Naive B cell (primary cell): ENCODE results near the gene CTIF. TPM values are rescaled to one million over a fixed set of nuclear protein-coding genes. Genes with fewer than 3 reads are reported as not detected.

Source experiments
- ATAC-seq, 2 donors: fragments of 150-1000 bp; cut with Tn5 transposase; 2 replicates each; pipeline ENCODE4 v1.10.0; 2021; ENCODE audit warnings: low read depth in 2 of 2, mild to moderate bottlenecking in 2 of 2, moderate library complexity in 2 of 2
- DNase-seq: peaks from one replicate; pipeline ENCODE4 v3.0.0; 2022
- H3K27ac Mint-ChIP-seq, 6 donors: one replicate each; pipeline ENCODE4 v1.8.0; 2020 to 2022; ENCODE audit warnings: mild to moderate bottlenecking in 6 of 6, mixed read lengths in 6 of 6, moderate library complexity in 5 of 6, inconsistent platforms in 2 of 6
- H3K27me3 Mint-ChIP-seq, 3 donors: one replicate each; pipeline ENCODE4 v1.8.0; 2021 to 2022; ENCODE audit warnings: mixed read lengths in 3 of 3, mild to moderate bottlenecking in 1 of 3
- H3K36me3 Mint-ChIP-seq, 2 donors: one replicate each; pipeline ENCODE4 v1.8.0; 2020 to 2022; ENCODE audit warnings: mixed read lengths in 2 of 2, inconsistent platforms in 1 of 2, mild to moderate bottlenecking in 1 of 2
- H3K4me1 Mint-ChIP-seq, 3 donors: one replicate each; pipeline ENCODE4 v1.8.0; 2020 to 2022; ENCODE audit warnings: mixed read lengths in 3 of 3, inconsistent platforms in 1 of 3, mild to moderate bottlenecking in 1 of 3, moderate library complexity in 1 of 3
- H3K4me3 Mint-ChIP-seq, 8 donors: one replicate each; pipeline ENCODE4 v1.8.0; 2020 to 2022; ENCODE audit warnings: mild to moderate bottlenecking in 8 of 8, mixed read lengths in 8 of 8, moderate library complexity in 8 of 8, inconsistent platforms in 2 of 8
- H3K9me3 Mint-ChIP-seq, 7 donors: one replicate each; pipeline ENCODE4 v1.8.0; 2020 to 2022; ENCODE audit warnings: mixed read lengths in 7 of 7, mild to moderate bottlenecking in 5 of 7, inconsistent platforms in 2 of 7, moderate library complexity in 1 of 7
- polyA plus RNA-seq, 6 donors: library from polyadenylated mRNA; unstranded; fragments of 300-500 nt; fragmentation: Illumina TruSeq; gene quantifications; one replicate each; pipeline ENCODE4 v1.2.3, GENCODE V29; 2021; ENCODE audit warnings: low read depth in 6 of 6

The CTIF gene
- polyA plus RNA-seq, 6 donors from 2014 or later: 0.29 to 1.1 (median 0.66) TPM; not detected in 2

DNA sequence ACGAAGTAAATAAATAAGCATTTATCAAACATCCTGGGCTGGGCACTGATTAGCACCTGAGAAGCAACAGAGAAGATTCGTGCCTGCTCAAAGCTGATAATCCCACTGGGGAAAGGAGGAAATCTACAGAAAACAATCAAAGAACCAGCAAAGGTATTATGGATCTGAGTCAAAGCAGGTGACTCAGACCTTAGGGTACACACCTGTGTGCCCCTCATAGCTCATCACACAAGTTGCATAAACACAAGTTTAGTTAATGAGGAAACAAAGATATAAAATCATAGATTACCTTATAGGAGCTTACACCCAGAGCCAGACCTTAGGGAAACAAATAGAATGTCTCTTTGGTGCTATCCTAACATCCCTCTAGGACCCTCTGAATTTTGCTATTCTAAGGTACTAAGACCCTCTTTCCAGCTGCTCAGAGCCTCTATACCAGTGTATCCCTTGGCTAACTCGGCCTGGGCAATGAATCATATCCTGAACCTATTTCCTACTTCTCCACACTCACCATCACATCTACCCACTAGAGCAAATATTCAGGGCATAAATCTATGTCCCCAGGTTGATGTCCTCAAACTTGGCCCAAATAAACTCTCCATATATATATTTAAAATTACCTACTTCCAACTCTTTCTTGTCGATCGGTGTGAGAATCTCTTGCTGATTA, 19.3 kb upstream of the CTIF start:
- DNase-seq: no peak
- Mint-ChIP-seq H3K4me3 (no peak overlapping the region), H3K27ac (no peak overlapping the region), H3K9me3 (peaks cover 0 to 5% (median 0%) of the 10 kb centered on the region in 7 donors), H3K36me3 (no peaks in the 10 kb centered on the region), H3K4me1 (no peaks in the 10 kb centered on the region), H3K27me3 (peaks cover 28 to 51% (median 43%) of the 10 kb centered on the region in 3 donors)
- ATAC-seq: no peak

DNA sequence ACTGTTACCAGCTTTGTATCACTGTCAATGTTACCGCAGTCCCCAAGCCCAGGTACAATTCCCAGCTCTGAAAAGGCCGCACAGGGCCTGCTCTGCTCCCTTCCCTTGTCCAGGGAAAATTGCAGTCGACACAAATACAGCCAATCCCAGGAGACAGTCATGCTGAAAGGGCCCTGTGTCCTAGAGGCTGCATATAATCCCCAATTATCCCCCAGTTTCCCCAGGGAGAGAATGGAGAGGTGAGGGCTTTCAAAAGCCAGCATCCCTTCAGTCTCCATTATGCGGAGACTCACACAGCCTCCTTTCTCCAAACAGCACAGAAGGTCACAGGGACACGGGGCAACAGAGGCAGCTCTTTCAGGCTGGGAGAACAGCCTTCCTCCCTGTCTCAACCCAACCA, 17.1 kb upstream of the CTIF start:
- Mint-ChIP-seq H3K36me3 (no peaks in the 10 kb centered on the region), H3K27me3 (peaks cover 35 to 53% (median 44%) of the 10 kb centered on the region in 3 donors), H3K4me1 (no peaks in the 10 kb centered on the region), H3K27ac (no peak overlapping the region), H3K9me3 (peaks cover 0 to 5% (median 0%) of the 10 kb centered on the region in 7 donors), H3K4me3 (no peak overlapping the region)
- DNase-seq: no peak
- no peak for ATAC-seq

DNA sequence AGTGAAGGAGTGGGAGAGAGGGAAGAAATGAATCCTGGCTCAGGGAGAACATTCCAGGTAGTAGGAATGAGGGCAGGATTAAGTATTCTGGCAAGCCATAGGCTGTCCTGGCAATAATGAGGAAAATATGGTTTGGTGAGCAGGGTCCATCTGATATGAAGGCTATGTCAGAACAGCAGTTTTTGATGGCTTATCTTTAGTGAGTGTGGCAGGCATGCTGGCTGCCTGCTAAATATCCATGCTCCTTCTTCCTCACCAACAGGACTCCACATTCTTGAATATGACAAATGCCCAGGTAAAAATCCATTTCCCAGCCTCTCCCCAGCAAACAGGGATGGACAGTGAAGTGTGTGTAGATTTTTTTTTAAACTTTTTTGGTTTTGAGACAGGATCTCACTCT, 13.2 kb upstream of the CTIF start:
- Mint-ChIP-seq H3K9me3 (peaks cover 0 to 5% (median 0%) of the 10 kb centered on the region in 7 donors), H3K4me3 (no peak overlapping the region), H3K27me3 (peaks cover 40 to 71% (median 66%) of the 10 kb centered on the region in 3 donors), H3K4me1 (no peaks in the 10 kb centered on the region), H3K36me3 (no peaks in the 10 kb centered on the region), H3K27ac (no peak overlapping the region)
- ATAC-seq: no peak
- DNase-seq: no peak

DNA sequence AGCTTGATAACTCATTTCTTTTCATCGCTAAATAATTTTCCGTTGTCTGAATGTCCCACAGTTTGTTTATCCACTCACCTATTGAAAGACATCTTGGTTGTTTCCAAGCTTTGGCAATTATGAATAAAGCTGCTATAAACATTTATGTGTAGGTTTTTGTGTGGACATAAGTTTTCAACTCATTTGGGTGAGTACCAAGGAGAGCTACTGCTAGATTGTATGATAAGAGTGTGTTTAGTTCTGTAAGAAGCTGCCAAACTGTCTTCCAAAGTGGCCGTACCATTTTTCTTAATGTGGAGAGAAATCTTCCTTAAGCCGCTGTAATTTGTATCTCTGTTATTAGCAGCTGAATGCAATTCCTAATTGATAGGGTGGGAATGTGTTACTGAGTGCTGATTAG, 11.4 kb upstream of the CTIF start:
- DNase-seq (no peak), ATAC-seq (no peak)
- Mint-ChIP-seq H3K9me3 (peaks cover 0 to 5% (median 0%) of the 10 kb centered on the region in 7 donors), H3K4me3 (no peak overlapping the region), H3K36me3 (no peaks in the 10 kb centered on the region), H3K27ac (no peak overlapping the region), H3K4me1 (no peaks in the 10 kb centered on the region), H3K27me3 (peaks cover 44 to 65% (median 61%) of the 10 kb centered on the region in 3 donors)

DNA sequence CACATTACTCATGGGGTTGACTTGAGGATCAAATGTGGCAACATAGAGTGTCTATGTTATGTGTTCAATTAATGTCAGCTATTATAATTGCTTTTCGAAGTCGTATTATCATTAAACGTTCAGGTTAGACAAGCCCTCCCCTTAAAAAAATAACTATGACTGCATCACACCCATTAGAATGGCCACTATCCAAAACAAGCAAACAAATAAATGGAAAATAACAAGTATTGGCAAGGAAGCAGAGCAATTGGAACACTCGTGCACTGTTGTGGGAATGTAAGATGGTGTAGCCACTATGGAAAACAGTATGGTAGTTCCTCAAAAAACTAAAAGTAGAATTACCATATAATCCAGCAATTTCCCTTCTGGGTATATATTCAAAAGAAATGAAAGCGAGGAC, 10.0 kb upstream of the CTIF start:
- DNase-seq (no peak), ATAC-seq (no peak)
- peaks cover 0 to 5% (median 0%) of the 10 kb centered on the region in 7 donors for H3K9me3 Mint-ChIP-seq
- no peaks in the 10 kb centered on the region for H3K36me3 Mint-ChIP-seq
- no peak overlapping the region for H3K27ac Mint-ChIP-seq
- H3K4me3 Mint-ChIP-seq: no peak overlapping the region
- H3K4me1 Mint-ChIP-seq: no peaks in the 10 kb centered on the region
- peaks cover 38 to 58% (median 53%) of the 10 kb centered on the region in 3 donors for H3K27me3 Mint-ChIP-seq

DNA sequence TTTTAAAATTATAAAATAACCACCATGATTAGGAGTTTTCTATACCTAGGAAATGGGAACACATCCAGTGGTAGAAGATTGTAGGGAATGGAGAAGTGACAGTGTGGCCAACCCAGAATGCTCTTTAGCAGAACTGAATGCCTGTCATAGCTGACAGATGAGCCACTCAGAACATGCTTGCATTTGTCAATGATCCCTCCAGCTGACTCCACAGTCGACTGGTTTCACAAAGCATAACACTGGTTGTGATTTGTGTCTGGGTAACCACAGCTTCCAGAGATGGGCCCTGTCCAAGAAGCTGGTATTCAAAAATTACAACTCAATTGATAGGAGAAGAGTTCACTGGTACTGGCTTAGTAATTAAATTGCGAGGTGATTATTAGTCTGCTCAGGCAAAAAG, 9.0 kb upstream of the CTIF start:
- H3K4me3 Mint-ChIP-seq: no peak overlapping the region
- DNase-seq (no peak), ATAC-seq (no peak)
- no peaks in the 10 kb centered on the region for H3K36me3 Mint-ChIP-seq
- peaks cover 31 to 50% (median 44%) of the 10 kb centered on the region in 3 donors for H3K27me3 Mint-ChIP-seq
- no peak overlapping the region for H3K27ac Mint-ChIP-seq
- no peaks in the 10 kb centered on the region for H3K9me3 Mint-ChIP-seq
- H3K4me1 Mint-ChIP-seq: no peaks in the 10 kb centered on the region

DNA sequence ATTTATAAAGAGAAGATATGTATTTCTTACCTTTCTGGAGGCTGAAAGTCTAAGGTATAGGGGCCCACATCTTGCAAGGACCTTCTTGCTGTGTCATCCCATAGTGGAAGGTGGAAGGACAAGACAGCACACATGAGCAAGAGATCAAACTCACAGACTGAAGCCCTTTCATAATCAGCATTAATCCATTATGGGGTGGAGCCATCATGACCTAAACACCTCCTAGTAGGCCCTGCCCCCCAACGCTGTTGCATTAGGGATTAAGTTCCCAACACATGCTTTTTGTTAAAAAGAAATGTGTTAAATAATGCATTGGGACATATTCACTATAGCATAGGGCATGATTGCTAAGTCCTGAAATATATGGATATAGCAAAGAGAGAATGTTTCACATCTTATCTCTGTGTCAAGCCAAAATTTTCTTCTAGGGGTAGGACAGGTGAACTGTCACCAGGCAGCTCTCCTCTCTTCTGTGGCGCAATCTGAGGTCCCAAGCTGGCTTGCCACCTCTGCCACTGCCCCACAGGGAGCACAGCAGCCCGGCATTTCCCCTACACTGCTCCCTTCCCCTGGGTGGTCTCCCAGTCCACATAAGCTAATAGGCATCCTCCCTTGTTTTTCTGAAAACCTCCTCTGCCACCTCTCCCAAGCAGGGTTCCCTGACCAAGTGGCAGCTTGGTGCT, 8.3 kb upstream of the CTIF start:
- no peaks in the 10 kb centered on the region for H3K9me3 Mint-ChIP-seq
- H3K27ac Mint-ChIP-seq: no peak overlapping the region
- no peak for ATAC-seq
- no peaks in the 10 kb centered on the region for H3K4me1 Mint-ChIP-seq
- no peak overlapping the region for H3K4me3 Mint-ChIP-seq
- no peaks in the 10 kb centered on the region for H3K36me3 Mint-ChIP-seq
- peaks cover 25 to 48% (median 37%) of the 10 kb centered on the region in 3 donors for H3K27me3 Mint-ChIP-seq
- no peak for DNase-seq

DNA sequence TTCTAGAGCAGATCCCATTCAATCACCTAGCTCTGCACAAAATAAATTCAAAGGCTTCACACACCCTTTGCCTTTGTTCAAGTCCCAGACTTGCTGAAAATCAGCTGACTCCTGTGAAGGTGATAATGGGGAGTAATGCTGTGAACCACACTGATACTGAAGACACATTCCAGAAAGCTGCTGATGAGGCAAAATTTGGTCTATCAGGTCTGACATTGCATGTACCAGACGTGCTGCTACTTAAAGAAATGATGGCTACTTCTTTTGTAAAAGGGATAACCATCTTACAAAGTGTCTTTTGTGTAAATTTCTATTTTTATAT, 7.8 kb upstream of the CTIF start:
- Mint-ChIP-seq H3K27me3 (peaks cover 21 to 47% (median 33%) of the 10 kb centered on the region in 3 donors), H3K4me1 (no peaks in the 10 kb centered on the region), H3K4me3 (no peak overlapping the region), H3K9me3 (no peaks in the 10 kb centered on the region), H3K36me3 (peaks cover 0 to 3% of the 10 kb centered on the region in 2 donors), H3K27ac (no peak overlapping the region)
- ATAC-seq: no peak
- no peak for DNase-seq

DNA sequence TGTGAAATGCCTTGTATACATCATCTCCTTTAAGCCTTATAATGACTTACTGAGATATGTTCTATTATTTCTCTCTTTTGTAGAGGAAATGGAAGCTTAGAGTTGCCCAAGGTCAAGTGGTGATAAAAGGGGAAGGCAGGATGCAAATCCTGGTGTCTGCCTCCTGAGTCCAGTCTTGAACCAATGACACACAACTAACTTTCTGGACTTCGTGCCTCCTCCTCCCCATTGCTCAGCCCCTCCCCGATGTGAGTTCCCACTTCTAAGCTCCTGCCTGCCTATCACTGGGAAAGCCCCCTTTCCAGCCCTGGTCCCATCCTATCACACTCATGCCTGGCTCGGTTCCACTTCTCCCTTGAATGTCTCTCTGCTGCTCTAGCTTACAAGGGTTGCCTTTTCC, 6.9 kb upstream of the CTIF start:
- no peak overlapping the region for H3K27ac Mint-ChIP-seq
- DNase-seq (no peak), ATAC-seq (no peak)
- no peak overlapping the region for H3K4me3 Mint-ChIP-seq
- peaks cover 21 to 43% (median 28%) of the 10 kb centered on the region in 3 donors for H3K27me3 Mint-ChIP-seq
- H3K36me3 Mint-ChIP-seq: peaks cover 0 to 5% of the 10 kb centered on the region in 2 donors
- H3K4me1 Mint-ChIP-seq: no peaks in the 10 kb centered on the region
- H3K9me3 Mint-ChIP-seq: no peaks in the 10 kb centered on the region

DNA sequence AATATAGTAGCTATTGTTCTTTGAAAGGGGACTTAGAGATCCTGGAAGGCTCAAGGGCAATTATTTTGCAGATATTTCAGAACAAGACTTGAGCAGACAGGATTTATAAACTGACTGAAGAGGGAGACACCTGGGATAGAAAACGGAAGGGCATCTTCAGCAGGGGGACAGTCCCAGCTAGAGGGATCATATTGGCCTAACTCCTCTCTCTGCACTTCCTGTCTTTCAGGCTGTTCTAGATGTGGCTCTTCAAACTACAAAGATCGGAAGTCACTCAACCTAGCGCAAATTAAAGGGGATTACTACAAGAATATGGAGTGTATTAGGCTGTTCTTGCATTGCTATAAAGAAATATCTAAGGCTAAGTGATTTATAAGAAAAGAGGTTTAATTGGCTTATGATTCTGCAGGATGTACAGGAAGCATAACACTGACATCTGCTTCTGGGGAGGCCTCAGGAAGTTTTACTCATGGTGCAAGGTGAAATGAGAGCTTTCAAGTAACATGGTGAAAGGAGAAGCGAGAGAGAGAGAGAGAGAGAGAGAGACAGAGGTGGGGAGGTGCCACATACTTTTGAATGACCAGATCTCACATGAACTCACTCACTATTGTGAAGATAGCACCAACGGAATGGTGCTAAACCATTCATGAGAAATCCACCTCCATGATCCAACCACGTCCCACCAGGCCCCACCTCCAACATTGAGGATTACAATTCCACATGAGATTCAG, 5.3 kb upstream of the CTIF start:
- DNase-seq (no peak), ATAC-seq (no peak)
- Mint-ChIP-seq H3K4me3 (peak overlapping the region in 1 of 8 donors; percentile 66), H3K4me1 (peaks cover 0 to 4% (median 2%) of the 10 kb centered on the region in 3 donors), H3K36me3 (peaks cover 0 to 5% of the 10 kb centered on the region in 2 donors), H3K27ac (no peak overlapping the region), H3K9me3 (no peaks in the 10 kb centered on the region), H3K27me3 (peaks cover 12 to 28% (median 13%) of the 10 kb centered on the region in 3 donors)

DNA sequence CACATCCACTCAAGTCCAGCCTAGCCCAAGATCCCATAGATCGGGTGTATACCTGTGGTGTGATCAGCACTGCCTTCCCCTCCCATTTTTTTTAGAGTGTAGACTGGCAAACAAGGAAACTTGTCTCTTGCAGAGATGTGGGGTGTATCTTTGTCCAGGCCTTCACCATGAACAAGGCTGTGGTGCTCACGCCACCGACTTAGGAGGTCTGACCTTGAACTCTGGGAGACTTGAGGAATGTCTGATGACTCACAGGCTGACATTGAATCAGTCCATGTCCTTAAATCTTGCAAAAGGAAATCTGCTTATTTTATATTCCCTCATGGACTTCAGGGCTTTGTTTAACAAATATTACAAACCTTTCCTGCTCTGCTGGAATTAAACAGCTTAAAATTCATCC, 4.5 kb upstream of the CTIF start:
- H3K4me3 Mint-ChIP-seq: peak overlapping the region in 1 of 8 donors; percentile 66
- H3K27ac Mint-ChIP-seq: no peak overlapping the region
- ATAC-seq (no peak), DNase-seq (no peak)
- H3K4me1 Mint-ChIP-seq: peaks cover 3 to 11% (median 4%) of the 10 kb centered on the region in 3 donors
- H3K9me3 Mint-ChIP-seq: no peaks in the 10 kb centered on the region
- H3K36me3 Mint-ChIP-seq: peaks cover 0 to 5% of the 10 kb centered on the region in 2 donors
- H3K27me3 Mint-ChIP-seq: peaks cover 3 to 19% (median 10%) of the 10 kb centered on the region in 3 donors

DNA sequence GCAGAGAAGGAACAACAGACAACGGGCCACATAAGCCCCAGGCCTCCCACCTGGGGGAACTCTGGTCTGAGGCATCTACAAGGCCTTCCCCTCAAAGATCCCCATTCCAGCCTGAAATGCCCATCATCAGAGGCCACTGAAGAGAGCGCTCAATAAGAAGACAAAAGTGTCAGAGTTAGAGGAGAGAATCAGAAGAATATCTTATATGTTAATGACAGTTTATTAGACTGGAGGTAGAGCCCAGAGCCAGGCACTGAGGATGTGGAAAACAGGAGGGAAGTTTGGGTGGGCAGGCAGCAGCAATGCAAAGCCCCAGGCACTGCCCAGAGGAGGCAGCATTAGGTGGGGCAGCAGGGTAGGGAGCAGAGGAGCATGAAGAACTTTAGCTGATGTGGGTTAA, 2.9 kb upstream of the CTIF start:
- H3K4me1 Mint-ChIP-seq: peaks cover 3 to 26% (median 4%) of the 10 kb centered on the region in 3 donors
- peak overlapping the region in 2 of 6 donors; percentile 17 to 56 for H3K27ac Mint-ChIP-seq
- DNase-seq (no peak), ATAC-seq (no peak)
- no peaks in the 10 kb centered on the region for H3K9me3 Mint-ChIP-seq
- H3K27me3 Mint-ChIP-seq: peaks cover 0 to 16% (median 8%) of the 10 kb centered on the region in 3 donors
- peak overlapping the region in 2 of 8 donors; percentile 60 to 62 for H3K4me3 Mint-ChIP-seq
- peaks cover 0 to 5% of the 10 kb centered on the region in 2 donors for H3K36me3 Mint-ChIP-seq

DNA sequence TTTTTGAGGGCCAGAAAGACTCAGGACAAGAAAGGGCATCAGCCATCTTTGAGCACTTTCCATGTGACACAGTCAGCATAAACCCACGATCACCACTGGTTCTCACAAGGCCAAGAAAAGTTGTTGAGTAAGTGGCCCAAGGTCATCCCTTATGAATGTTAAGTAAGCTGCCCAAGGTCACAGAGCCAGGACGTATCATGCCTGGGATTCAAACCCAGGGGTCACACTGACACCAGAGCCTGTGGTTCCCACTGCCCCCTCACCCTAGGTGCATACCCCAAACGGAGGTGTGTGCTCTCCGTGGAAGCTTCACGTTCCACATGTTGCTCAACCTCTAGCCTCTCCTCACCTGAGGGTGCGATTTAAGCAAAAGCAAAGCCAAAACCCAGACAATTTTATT, 2.3 kb upstream of the CTIF start:
- peaks cover under 1 to 16% (median 7%) of the 10 kb centered on the region in 3 donors for H3K27me3 Mint-ChIP-seq
- no peaks in the 10 kb centered on the region for H3K9me3 Mint-ChIP-seq
- ATAC-seq (no peak), DNase-seq (no peak)
- peak overlapping the region in 1 of 8 donors; percentile 62 for H3K4me3 Mint-ChIP-seq
- peaks cover 4 to 26% (median 6%) of the 10 kb centered on the region in 3 donors for H3K4me1 Mint-ChIP-seq
- no peak overlapping the region for H3K27ac Mint-ChIP-seq
- H3K36me3 Mint-ChIP-seq: peaks cover 0 to 5% of the 10 kb centered on the region in 2 donors
